A549 (cell line): ENCODE data around the gene NRXN3. TPM values are rescaled to one million over a fixed set of nuclear protein-coding genes. Genes with fewer than 3 reads are reported as not detected.

ENCODE experiments used
- ATAC-seq, 2 experiments: fragments of 200-7000 bp in 1 of 2; fragments of >200 bp in 1 of 2; cut with Nextera tagmentation in 1 of 2; cut with Tn5 transposase in 1 of 2; 3 replicates each; pipeline versions ENCODE4 v1.8.0 to v1.9.1; 2018 to 2020; ENCODE audit warnings: mild to moderate bottlenecking in 1 of 2, moderate library complexity in 1 of 2
- CTCF ChIA-PET: fragments of 300-600 bp; sonication (Branson Sonifier 250); formaldehyde crosslinking; extraction: SDS; loops from one replicate; lab custom pipeline; 2021; ENCODE audit warnings: antibody characterized with exemption, inconsistent platforms; lab: Yijun Ruan, JAX
- POLR2A ChIA-PET: fragments of 350-600 bp; formaldehyde crosslinking; extraction: SDS; loops from one replicate; lab custom pipeline; 2021; ENCODE audit warnings: antibody characterized with exemption, inconsistent platforms; lab: Yijun Ruan, JAX
- DNase-seq, 2 experiments: peaks; one replicate each; pipeline versions ENCODE4 v3.0.0 to v3.0.0-alpha.2; 2011 to 2016; ENCODE audit warnings: low read depth in 1 of 2, low spot score in 1 of 2
- FAIRE-seq: peaks from 2 replicates; lab custom pipeline; 2011; peaks lifted over from hg19 to GRCh38; lab: Jason Lieb, UNC
- H3K27ac ChIP-seq, 2 experiments: fragments of >200 bp; sonication (Bioruptor Twin); formaldehyde crosslinking; 3 replicates each; pipeline ENCODE4 v1.5.1; 2016 to 2017
- H3K4me1 ChIP-seq: fragments of >200 bp; sonication (Bioruptor Twin); formaldehyde crosslinking; 3 replicates; pipeline ENCODE4 v1.6.1; 2016
- H3K4me2 ChIP-seq: fragments of >200 bp; sonication (Bioruptor Twin); formaldehyde crosslinking; 3 replicates; pipeline ENCODE4 v1.6.1; 2016
- H3K4me3 ChIP-seq: fragments of >200 bp; sonication (Bioruptor Twin); formaldehyde crosslinking; 3 replicates; pipeline ENCODE4 v1.5.1; 2016
- H3K9me3 ChIP-seq: fragments of >200 bp; sonication (Bioruptor Twin); formaldehyde crosslinking; 3 replicates; pipeline ENCODE4 v1.6.1; 2016
- CBX2 ChIP-seq: fragments of 200-600 bp; sonication (generic); IDR thresholded peaks from 2 replicates; pipeline ENCODE4 v1.6.1; 2016; ENCODE audit warnings: low read depth, mild to moderate bottlenecking, borderline replicate concordance
- CEBPB ChIP-seq, 2 experiments: fragments of >200 bp in 1 of 2; sonication (Bioruptor Twin) in 1 of 2; formaldehyde crosslinking in 1 of 2; IDR thresholded peaks; 2 replicates each; pipeline ENCODE4 v1.6.1; 2012 to 2016
- CHD4 ChIP-seq: fragments of 200-600 bp; sonication (generic); IDR thresholded peaks from 2 replicates; pipeline ENCODE4 v1.6.1; 2016; ENCODE audit warnings: antibody characterized with exemption, mild to moderate bottlenecking, borderline replicate concordance
- EHF ChIP-seq: fragments of 250-450 bp; sonication (Bioruptor Pico); IDR thresholded peaks from 2 replicates; pipeline ENCODE4 v1.5.0; 2020; ENCODE audit warnings: mild to moderate bottlenecking
- GATA3 ChIP-seq: IDR thresholded peaks from 2 replicates; pipeline ENCODE4 v1.6.1; 2012; ENCODE audit warnings: borderline replicate concordance
- HEYL ChIP-seq: fragments of 250-450 bp; sonication (Bioruptor Pico); IDR thresholded peaks from 2 replicates; pipeline ENCODE4 v1.8.0; 2021; ENCODE audit warnings: mild to moderate bottlenecking, moderate library complexity
- HOXB13 ChIP-seq: fragments of 250-450 bp; sonication (Bioruptor Pico); IDR thresholded peaks from 2 replicates; pipeline ENCODE4 v1.5.0; 2020; ENCODE audit warnings: low read depth, mild to moderate bottlenecking, moderate library complexity
- KDM1A ChIP-seq: fragments of 200-600 bp; sonication (generic); IDR thresholded peaks from 2 replicates; pipeline ENCODE4 v1.6.1; 2016; ENCODE audit warnings: low read depth, mild to moderate bottlenecking
- KDM5A ChIP-seq: fragments of 200-600 bp; sonication (generic); IDR thresholded peaks from 2 replicates; pipeline ENCODE4 v1.6.1; 2016; ENCODE audit warnings: antibody characterized with exemption, mild to moderate bottlenecking
- MYC ChIP-seq: IDR thresholded peaks from 2 replicates; pipeline ENCODE4 v1.6.1; 2012; ENCODE audit warnings: mild to moderate bottlenecking, inconsistent platforms, low read length, improper control_type of control experiment, borderline replicate concordance
- NFE2L2 ChIP-seq: fragments of 150-350 bp; conservative IDR thresholded peaks from 2 replicates; pipeline ENCODE4 v1.6.1; 2014; ENCODE audit warnings: low read length
- NPAS2 ChIP-seq: fragments of 250-450 bp; sonication (Bioruptor Pico); IDR thresholded peaks from 2 replicates; pipeline ENCODE4 v1.8.0; 2022; ENCODE audit warnings: mild to moderate bottlenecking, moderate library complexity, borderline replicate concordance
- NR3C1 ChIP-seq: fragments of >200 bp; sonication (Bioruptor Twin); formaldehyde crosslinking; IDR thresholded peaks from 3 replicates; pipeline ENCODE4 v1.6.1; 2017
- PHF8 ChIP-seq: fragments of 200-600 bp; sonication (generic); IDR thresholded peaks from 2 replicates; pipeline ENCODE4 v1.6.1; 2016; ENCODE audit warnings: low read depth, mild to moderate bottlenecking, antibody characterized with exemption, moderate library complexity, borderline replicate concordance
- POLR2A ChIP-seq: IDR thresholded peaks from 2 replicates; pipeline ENCODE4 v1.6.1; 2012; ENCODE audit warnings: mild to moderate bottlenecking, low read length
- RAD21 ChIP-seq, 2 experiments: fragments of >200 bp in 1 of 2; sonication (Bioruptor Twin) in 1 of 2; formaldehyde crosslinking in 1 of 2; IDR thresholded peaks in 1 of 2; conservative IDR thresholded peaks in 1 of 2; 2 replicates in 1 of 2; 3 replicates in 1 of 2; pipeline ENCODE4 v1.6.1; 2012 to 2018; ENCODE audit warnings: inconsistent platforms in 1 of 2
- RFX5 ChIP-seq: fragments of 450-650 bp; IDR thresholded peaks from 2 replicates; pipeline ENCODE4 v1.7.1; 2014; ENCODE audit warnings: antibody characterized with exemption, mild to moderate bottlenecking, moderate library complexity
- SMC3 ChIP-seq: fragments of >200 bp; sonication (Bioruptor Twin); formaldehyde crosslinking; IDR thresholded peaks from 3 replicates; pipeline ENCODE4 v1.6.1; 2018; ENCODE audit warnings: inconsistent platforms
- ZFP36 ChIP-seq: fragments of 450-650 bp; IDR thresholded peaks from 2 replicates; pipeline ENCODE4 v1.6.1; 2014; ENCODE audit warnings: borderline replicate concordance; ENCODE audit not compliant: partially characterized antibody
- ZNF302 ChIP-seq: fragments of 250-450 bp; sonication (Bioruptor Pico); IDR thresholded peaks from 2 replicates; pipeline ENCODE4 v1.9.0; 2021; ENCODE audit warnings: inconsistent platforms, mild to moderate bottlenecking, moderate library complexity
- WGBS: methylation state at CpG from one replicate; pipeline ENCODE4 v1.1.6; 2017; ENCODE audit errors: missing lambda C conversion rate; 5-methylcytosine and 5-hydroxymethylcytosine counted together
- polyA plus RNA-seq, 4 experiments: library from polyadenylated mRNA; depleted of rRNA in 3 of 4; stranded (reverse); fragments of >200 nt; fragmentation: RNase III in 1 of 4; extraction: RNeasy Plus Mini Kit Qiagen cat#74134 plus additional on column Dnase treatment in 1 of 4; gene quantifications; 2 replicates in 3 of 4; 3 replicates in 1 of 4; pipeline ENCODE4 v1.2.3, GENCODE V29; 2011 to 2017
- TF ChIP-seq, protein P1 (sequence below): fragments of 150-350 bp; IDR thresholded peaks from 2 replicates; pipeline ENCODE4 v1.6.1; 2014; ENCODE audit warnings: low read depth, mild to moderate bottlenecking, low read length
- TF ChIP-seq, protein P2 (sequence below): IDR thresholded peaks from 2 replicates; pipeline ENCODE4 v1.6.1; 2012; ENCODE audit warnings: low read depth, borderline replicate concordance
- TF ChIP-seq, protein P3 (sequence below): fragments of >200 bp; sonication (Bioruptor Twin); formaldehyde crosslinking; IDR thresholded peaks from 3 replicates; pipeline ENCODE4 v1.6.1; 2016
- TF ChIP-seq, protein P4 (sequence below): IDR thresholded peaks from 2 replicates; pipeline ENCODE4 v1.6.1; 2012
- TF ChIP-seq, protein P5 (sequence below): fragments of 450-650 bp; IDR thresholded peaks from 2 replicates; pipeline ENCODE4 v1.6.1; 2014; ENCODE audit warnings: antibody characterized with exemption

NRXN3 gene
- polyA plus RNA-seq, 2 of the 4 experiments (the other 2 are of a cell fraction), result 0.62 to 2.3 TPM

DNA sequence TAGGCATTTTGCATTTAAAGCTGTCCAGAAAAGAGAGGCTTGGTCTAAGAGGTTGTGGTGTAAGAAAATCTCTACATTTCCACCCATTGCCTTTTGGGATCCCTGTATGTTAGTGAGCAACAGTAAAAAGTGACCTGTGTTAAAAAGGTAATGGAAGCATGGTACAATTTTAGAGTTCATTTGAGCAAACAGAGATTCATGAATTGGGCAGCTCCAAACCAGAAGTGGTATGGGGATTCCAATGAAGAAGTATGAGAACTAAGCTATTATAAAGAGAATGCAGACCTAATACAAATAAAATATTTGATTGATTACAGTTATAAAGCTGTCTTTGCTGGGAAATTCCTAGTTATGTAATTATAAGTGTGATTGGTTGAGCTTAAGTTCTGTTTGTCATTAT is 1134.1 kb downstream of the NRXN3 start (continued):
- TF ChIP-seq GATA3 (no peak), CEBPB (IDR thresholded peaks at IDR 0.05) (no peak)

DNA sequence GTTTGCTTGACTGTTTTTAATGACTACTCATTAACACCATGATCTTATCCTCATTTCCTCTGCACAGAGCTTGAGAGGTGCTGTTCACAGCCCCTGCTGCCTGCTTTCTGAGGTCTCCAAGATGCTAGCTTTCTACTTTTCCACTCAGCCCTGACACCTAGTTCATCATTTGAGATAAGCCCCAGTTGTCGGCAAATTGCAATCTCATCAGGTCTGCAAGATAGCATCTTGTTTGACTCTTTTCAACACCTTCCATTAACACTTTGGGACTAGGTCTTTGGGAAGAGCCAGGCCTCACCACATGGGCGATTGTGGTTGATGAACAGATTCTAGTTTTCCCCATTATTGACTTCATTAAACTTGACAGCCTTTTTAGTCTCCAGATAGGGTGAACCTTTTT is 1136.4 kb downstream of the NRXN3 start:
- no peaks in the 10 kb centered on the region for H3K9me3 ChIP-seq
- FAIRE-seq, result no peak
- no peak for DNase-seq
- ATAC-seq, result no peak
- H3K4me3 ChIP-seq, result no peak overlapping the region
- 48% methylated on average over 2 of the region's 2 CpGs for WGBS
- ChIA-PET POLR2A (no interaction called here), CTCF (no interaction called here)
- H3K27ac ChIP-seq, result no peak overlapping the region
- H3K4me2 ChIP-seq, result no peak overlapping the region
- TF ChIP-seq EHF (CRISPR knock-in tag) (no peak), MYC (no peak), RFX5 (no peak), NPAS2 (CRISPR knock-in tag) (no peak), HEYL (CRISPR knock-in tag) (no peak), NR3C1 (no peak), CEBPB (IDR thresholded peaks at IDR 0.05) (no peak), ZNF302 (CRISPR knock-in tag) (no peak), ZFP36 (no peak), SMC3 (no peak), CHD4 (no peak), CBX2 (no peak), KDM5A (no peak)
- TF ChIP-seq, protein P1, sequence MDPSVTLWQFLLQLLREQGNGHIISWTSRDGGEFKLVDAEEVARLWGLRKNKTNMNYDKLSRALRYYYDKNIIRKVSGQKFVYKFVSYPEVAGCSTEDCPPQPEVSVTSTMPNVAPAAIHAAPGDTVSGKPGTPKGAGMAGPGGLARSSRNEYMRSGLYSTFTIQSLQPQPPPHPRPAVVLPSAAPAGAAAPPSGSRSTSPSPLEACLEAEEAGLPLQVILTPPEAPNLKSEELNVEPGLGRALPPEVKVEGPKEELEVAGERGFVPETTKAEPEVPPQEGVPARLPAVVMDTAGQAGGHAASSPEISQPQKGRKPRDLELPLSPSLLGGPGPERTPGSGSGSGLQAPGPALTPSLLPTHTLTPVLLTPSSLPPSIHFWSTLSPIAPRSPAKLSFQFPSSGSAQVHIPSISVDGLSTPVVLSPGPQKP, result no peak
- TF ChIP-seq, protein P2, sequence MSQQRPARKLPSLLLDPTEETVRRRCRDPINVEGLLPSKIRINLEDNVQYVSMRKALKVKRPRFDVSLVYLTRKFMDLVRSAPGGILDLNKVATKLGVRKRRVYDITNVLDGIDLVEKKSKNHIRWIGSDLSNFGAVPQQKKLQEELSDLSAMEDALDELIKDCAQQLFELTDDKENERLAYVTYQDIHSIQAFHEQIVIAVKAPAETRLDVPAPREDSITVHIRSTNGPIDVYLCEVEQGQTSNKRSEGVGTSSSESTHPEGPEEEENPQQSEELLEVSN, result no peak
- TF ChIP-seq, protein P3, sequence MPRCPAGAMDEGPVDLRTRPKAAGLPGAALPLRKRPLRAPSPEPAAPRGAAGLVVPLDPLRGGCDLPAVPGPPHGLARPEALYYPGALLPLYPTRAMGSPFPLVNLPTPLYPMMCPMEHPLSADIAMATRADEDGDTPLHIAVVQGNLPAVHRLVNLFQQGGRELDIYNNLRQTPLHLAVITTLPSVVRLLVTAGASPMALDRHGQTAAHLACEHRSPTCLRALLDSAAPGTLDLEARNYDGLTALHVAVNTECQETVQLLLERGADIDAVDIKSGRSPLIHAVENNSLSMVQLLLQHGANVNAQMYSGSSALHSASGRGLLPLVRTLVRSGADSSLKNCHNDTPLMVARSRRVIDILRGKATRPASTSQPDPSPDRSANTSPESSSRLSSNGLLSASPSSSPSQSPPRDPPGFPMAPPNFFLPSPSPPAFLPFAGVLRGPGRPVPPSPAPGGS, result no peak
- TF ChIP-seq, all 56 proteins: peak for 0
- H3K4me1 ChIP-seq, result no peaks in the 10 kb centered on the region

DNA sequence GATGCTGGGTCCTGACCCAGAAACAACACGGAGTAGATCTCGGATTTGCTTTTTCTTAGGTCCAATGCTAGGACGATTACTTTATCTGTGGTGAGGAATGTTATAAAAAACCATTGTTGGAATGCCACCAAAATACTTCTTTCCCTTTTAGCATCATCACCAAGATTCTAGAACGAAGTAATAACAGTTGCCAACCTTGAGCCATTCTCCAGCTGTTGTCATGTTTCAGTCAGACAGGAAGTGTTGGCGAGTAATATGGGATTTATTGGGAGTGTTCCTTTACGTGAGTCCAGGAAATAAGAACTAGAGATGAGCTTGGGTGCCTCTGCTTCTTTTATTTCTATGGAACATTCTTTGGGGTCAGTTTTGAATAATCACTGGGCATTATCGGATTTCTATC is 1148.2 kb downstream of the NRXN3 start:
- CTCF ChIA-PET, result no interaction called here
- no peak overlapping the region for H3K27ac ChIP-seq
- ATAC-seq, result no peak
- H3K4me3 ChIP-seq, result no peak overlapping the region
- WGBS, result 14% methylated on average over 7 of the region's 7 CpGs
- H3K4me2 ChIP-seq, result no peak overlapping the region
- TF ChIP-seq EHF (CRISPR knock-in tag), result no peak
- TF ChIP-seq, protein P4, sequence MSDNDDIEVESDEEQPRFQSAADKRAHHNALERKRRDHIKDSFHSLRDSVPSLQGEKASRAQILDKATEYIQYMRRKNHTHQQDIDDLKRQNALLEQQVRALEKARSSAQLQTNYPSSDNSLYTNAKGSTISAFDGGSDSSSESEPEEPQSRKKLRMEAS, result no peak
- TF ChIP-seq CBX2, result no peak
- TF ChIP-seq SMC3, result no peak
- TF ChIP-seq, protein P1, result no peak
- TF ChIP-seq NR3C1, result no peak
- TF ChIP-seq, protein P5, sequence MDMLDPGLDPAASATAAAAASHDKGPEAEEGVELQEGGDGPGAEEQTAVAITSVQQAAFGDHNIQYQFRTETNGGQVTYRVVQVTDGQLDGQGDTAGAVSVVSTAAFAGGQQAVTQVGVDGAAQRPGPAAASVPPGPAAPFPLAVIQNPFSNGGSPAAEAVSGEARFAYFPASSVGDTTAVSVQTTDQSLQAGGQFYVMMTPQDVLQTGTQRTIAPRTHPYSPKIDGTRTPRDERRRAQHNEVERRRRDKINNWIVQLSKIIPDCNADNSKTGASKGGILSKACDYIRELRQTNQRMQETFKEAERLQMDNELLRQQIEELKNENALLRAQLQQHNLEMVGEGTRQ, result no peak
- TF ChIP-seq RAD21 (conservative IDR thresholded peaks at IDR 0.05 in 1 of 2, IDR thresholded peaks at IDR 0.05 in 1 of 2), result no peak
- no peak for TF ChIP-seq NFE2L2
- TF ChIP-seq RFX5, result no peak
- no peak for TF ChIP-seq ZNF302 (CRISPR knock-in tag)
- TF ChIP-seq PHF8, result no peak
- no peak for TF ChIP-seq POLR2A
- TF ChIP-seq KDM1A, result no peak
- no peak for TF ChIP-seq ZFP36
- TF ChIP-seq, protein P3, result no peak
- no peak for TF ChIP-seq GATA3
- no peak for TF ChIP-seq HOXB13 (CRISPR knock-in tag)
- POLR2A ChIA-PET, result no interaction called here
- no peaks in the 10 kb centered on the region for H3K9me3 ChIP-seq
- no peak for FAIRE-seq
- no peaks in the 10 kb centered on the region for H3K4me1 ChIP-seq
- DNase-seq, result no peak
